Esophagus (tissue), 2 donors: Measurements from ENCODE around the gene TMC4. TPM values are rescaled to one million over a fixed set of nuclear protein-coding genes. Genes with fewer than 3 reads are reported as not detected.
A peak's percentile ranks its signal among the peaks of the same experiment; 100 is the strongest.

ENCODE experiments used
- H3K27ac ChIP-seq, 2 donors: one replicate each; pipeline ENCODE4 v1.5.1; 2013; ENCODE audit warnings: low read depth in 2 of 2, mild to moderate bottlenecking in 2 of 2, inconsistent platforms in 1 of 2, low read length in 1 of 2, moderate library complexity in 1 of 2
- H3K27me3 ChIP-seq, 2 donors: one replicate each; pipeline ENCODE4 v1.6.1; 2013; ENCODE audit warnings: low read length in 2 of 2, control low read depth in 1 of 2, mild to moderate bottlenecking in 1 of 2; ENCODE audit not compliant: insufficient read depth in 2 of 2, control insufficient read depth in 1 of 2
- H3K36me3 ChIP-seq, 2 donors: one replicate each; pipeline ENCODE4 v1.6.1; 2013; ENCODE audit warnings: low read length in 1 of 2; ENCODE audit not compliant: control insufficient read depth in 2 of 2, insufficient read depth in 2 of 2
- H3K4me1 ChIP-seq, 2 donors: one replicate each; pipeline ENCODE4 v1.6.1; 2013; ENCODE audit warnings: low read length in 1 of 2; ENCODE audit not compliant: control insufficient read depth in 2 of 2, insufficient read depth in 2 of 2
- H3K4me3 ChIP-seq, 2 donors: one replicate each; pipeline ENCODE4 v1.5.1; 2013; ENCODE audit warnings: low read length in 2 of 2, mild to moderate bottlenecking in 2 of 2, low read depth in 1 of 2, moderate library complexity in 1 of 2
- H3K9me3 ChIP-seq, 2 donors: one replicate each; pipeline ENCODE4 v1.6.1; 2013; ENCODE audit warnings: mild to moderate bottlenecking in 2 of 2, low read depth in 1 of 2, low read length in 1 of 2, moderate library complexity in 1 of 2; ENCODE audit not compliant: control insufficient read depth in 2 of 2, insufficient read depth in 1 of 2
- WGBS, 2 donors: extraction: QIAGEN DNeasy Blood & Tissue Kit; methylation state at CpG; one replicate each; pipeline ENCODE4 v1.1.7; 2013; 5-methylcytosine and 5-hydroxymethylcytosine counted together
- polyA plus RNA-seq, 2 donors: library from polyadenylated mRNA; stranded (reverse); fragments of 200-250 nt; gene quantifications; one replicate each; pipeline ENCODE4 v1.2.3, GENCODE V29; 2013
- donor health status: healthy with polysubstance abuse.
- donor health status: Bipolar disorder and iron deficiency.

TMC4 gene
- polyA plus RNA-seq, 2 donors = 2.9 to 11.0 TPM

GRCh38 chr19:54151362-54152035, 21.5 kb downstream of the TMC4 start:
- H3K27me3 ChIP-seq = no peaks in the 10 kb centered on the region
- no peaks in the 10 kb centered on the region for H3K9me3 ChIP-seq
- WGBS, 2 donors = 81% methylated on average over 23 of the region's 23 CpGs
- H3K4me3 ChIP-seq = no peak overlapping the region
- no peaks in the 10 kb centered on the region for H3K4me1 ChIP-seq
- H3K36me3 ChIP-seq = peaks cover 51 to 76% of the 10 kb centered on the region in 2 donors
- no peak overlapping the region for H3K27ac ChIP-seq

- Histone ChIP-seq H3K27me3 (no peaks in the 10 kb centered on the region), H3K4me3 (no peak overlapping the region), H3K4me1 (no peaks in the 10 kb centered on the region), H3K36me3 (peaks cover 45 to 80% of the 10 kb centered on the region in 2 donors), H3K27ac (no peak overlapping the region), H3K9me3 (no peaks in the 10 kb centered on the region)
- 81 to 87% methylated on average over 12 of the region's 12 CpGs for WGBS, 2 donors
These were observed 23.7 kb downstream of the TMC4 start for GRCh38 chr19:54149021-54149812.

DNA sequence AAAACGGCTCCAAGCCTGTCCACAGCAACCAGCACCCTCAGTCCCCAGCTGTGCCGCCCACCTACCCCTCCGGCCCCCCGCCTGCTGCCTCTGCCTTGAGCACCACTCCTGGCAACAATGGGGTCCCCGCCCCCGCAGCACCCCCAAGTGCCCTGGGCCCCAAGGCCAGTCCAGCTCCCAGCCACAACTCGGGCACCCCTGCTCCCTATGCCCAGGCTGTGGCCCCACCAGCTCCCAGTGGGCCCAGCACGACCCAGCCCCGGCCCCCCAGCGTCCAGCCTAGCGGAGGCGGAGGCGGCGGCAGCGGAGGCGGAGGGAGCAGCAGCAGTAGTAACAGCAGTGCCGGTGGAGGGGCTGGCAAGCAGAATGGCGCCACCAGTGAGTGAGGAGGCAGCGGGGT, 24.8 kb downstream of the TMC4 start:
- no peaks in the 10 kb centered on the region for H3K27me3 ChIP-seq
- no peaks in the 10 kb centered on the region for H3K4me1 ChIP-seq
- H3K27ac ChIP-seq = no peak overlapping the region
- no peaks in the 10 kb centered on the region for H3K9me3 ChIP-seq
- no peak overlapping the region for H3K4me3 ChIP-seq
- peaks cover 52 to 80% of the 10 kb centered on the region in 2 donors for H3K36me3 ChIP-seq
- WGBS, 2 donors = 82 to 86% methylated on average over 19 of the region's 19 CpGs

DNA sequence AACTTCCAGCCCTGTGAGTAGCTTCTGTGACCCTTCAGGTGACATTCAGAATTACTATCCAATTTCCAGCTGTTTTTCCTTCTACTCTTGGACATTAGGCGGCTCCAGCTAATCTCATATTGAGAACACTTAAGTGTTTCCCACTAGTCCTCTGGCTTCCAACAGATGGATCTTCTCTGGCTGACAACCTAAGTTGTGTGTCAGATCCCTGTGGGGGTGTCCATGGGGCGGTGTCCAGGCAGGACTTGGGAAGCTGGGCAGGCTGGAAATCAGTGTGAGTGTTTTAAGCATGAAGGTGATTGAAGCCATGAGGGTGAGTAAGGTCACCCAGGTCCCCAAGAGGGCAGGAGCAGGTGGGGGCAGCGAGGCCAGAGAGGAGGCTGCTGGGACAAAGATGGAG, 25.3 kb downstream of the TMC4 start:
- no peaks in the 10 kb centered on the region for H3K9me3 ChIP-seq
- no peaks in the 10 kb centered on the region for H3K27me3 ChIP-seq
- H3K36me3 ChIP-seq = peaks cover 52 to 80% of the 10 kb centered on the region in 2 donors
- 67 to 77% methylated on average over 3 of the region's 3 CpGs for WGBS, 2 donors
- no peaks in the 10 kb centered on the region for H3K4me1 ChIP-seq
- H3K27ac ChIP-seq = no peak overlapping the region
- H3K4me3 ChIP-seq = no peak overlapping the region

DNA sequence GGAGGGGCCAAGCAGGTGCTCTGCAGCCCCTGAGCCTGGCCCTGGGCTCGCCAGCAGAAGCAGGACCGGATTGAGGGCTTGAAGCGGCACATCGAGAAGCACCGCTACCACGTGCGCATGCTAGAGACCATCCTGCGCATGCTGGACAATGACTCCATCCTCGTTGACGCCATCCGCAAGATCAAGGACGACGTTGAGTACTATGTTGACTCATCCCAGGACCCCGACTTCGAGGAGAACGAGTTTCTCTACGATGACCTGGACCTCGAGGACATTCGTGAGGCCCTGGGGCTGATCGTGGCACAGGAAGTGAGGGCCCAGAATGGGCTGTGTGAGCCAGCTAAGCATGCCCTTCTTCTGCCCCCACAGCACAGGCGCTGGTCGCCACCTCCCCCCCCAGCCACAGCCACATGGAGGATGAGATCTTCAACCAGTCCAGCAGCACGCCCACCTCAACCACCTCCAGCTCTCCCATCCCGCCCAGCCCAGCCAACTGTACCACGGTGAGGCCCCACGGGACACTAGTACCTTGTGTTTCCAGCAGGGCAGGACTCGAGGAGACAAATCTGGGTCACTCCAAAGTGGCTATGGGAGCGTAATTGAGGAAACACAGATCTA, 27.3 kb downstream of the TMC4 start:
- WGBS, 2 donors = 92% methylated on average over 28 of the region's 28 CpGs
- Histone ChIP-seq H3K9me3 (no peaks in the 10 kb centered on the region), H3K36me3 (peaks cover 47 to 70% of the 10 kb centered on the region in 2 donors), H3K27ac (no peak overlapping the region), H3K4me3 (no peak overlapping the region), H3K27me3 (no peaks in the 10 kb centered on the region), H3K4me1 (peaks cover 0 to 5% of the 10 kb centered on the region in 2 donors)

DNA sequence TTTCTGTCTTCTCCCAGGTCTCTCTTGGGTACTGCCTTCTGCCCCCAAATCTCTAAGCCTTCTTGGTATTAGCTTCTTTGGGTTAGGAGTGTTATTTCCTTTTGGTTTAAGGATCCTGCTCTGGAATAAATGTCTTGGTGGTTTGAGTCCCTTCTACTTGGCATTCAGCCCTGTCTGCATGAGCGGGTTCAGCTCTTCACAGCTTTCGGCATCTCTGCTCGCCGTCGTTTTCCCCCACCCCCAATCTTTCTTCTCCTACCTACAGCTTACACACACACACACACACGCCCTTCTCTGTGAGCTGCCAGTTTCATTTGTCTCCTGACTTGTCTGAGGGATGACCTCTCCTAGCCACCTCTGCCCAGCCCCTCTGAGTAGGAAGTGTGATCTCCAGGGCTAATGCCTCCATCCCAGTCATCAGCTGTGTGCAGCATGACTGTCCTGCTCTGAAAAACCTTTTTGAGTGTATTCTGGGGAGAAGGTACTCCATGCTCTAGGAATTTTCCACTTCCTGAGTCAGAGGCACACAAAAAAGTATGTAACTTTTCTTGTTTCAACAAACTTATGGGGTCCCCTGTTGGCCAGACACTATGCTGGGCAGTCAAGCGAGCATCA, 30.7 kb downstream of the TMC4 start:
- H3K36me3 ChIP-seq = peaks cover 45 to 56% of the 10 kb centered on the region in 2 donors
- 77 to 90% methylated on average over 7 of the region's 7 CpGs for WGBS, 2 donors
- peaks cover 2 to 18% of the 10 kb centered on the region in 2 donors for H3K4me1 ChIP-seq
- no peaks in the 10 kb centered on the region for H3K27me3 ChIP-seq
- no peak overlapping the region for H3K27ac ChIP-seq
- no peaks in the 10 kb centered on the region for H3K9me3 ChIP-seq
- H3K4me3 ChIP-seq = no peak overlapping the region

GRCh38 chr19:54141356-54141755, 31.6 kb downstream of the TMC4 start:
- no peak overlapping the region for H3K4me3 ChIP-seq
- peaks cover 2 to 18% of the 10 kb centered on the region in 2 donors for H3K4me1 ChIP-seq
- no peak overlapping the region for H3K27ac ChIP-seq
- 84 to 90% methylated on average over 3 of the region's 3 CpGs for WGBS, 2 donors
- no peaks in the 10 kb centered on the region for H3K9me3 ChIP-seq
- H3K36me3 ChIP-seq = peaks cover 36 to 47% of the 10 kb centered on the region in 2 donors
- H3K27me3 ChIP-seq = no peaks in the 10 kb centered on the region

- peaks cover 15 to 21% of the 10 kb centered on the region in 2 donors for H3K36me3 ChIP-seq
- H3K4me3 ChIP-seq = peak overlapping the region; percentile 89 to 92
- H3K27ac ChIP-seq = peak overlapping the region; percentile 92 to 93
- WGBS, 2 donors = 23 to 25% methylated on average over 28 to 31 of the region's 31 CpGs
- H3K4me1 ChIP-seq = peaks cover 2 to 24% of the 10 kb centered on the region in 2 donors
- no peaks in the 10 kb centered on the region for H3K27me3 ChIP-seq
- no peaks in the 10 kb centered on the region for H3K9me3 ChIP-seq
These were observed 34.3 kb downstream of the TMC4 start for GRCh38 chr19:54138489-54139256.
